Breast epithelium (tissue), 4 donors: Measurements from ENCODE around the gene LANCL2. TPM values are rescaled to one million over a fixed set of nuclear protein-coding genes. Genes with fewer than 3 reads are reported as not detected.
A peak's percentile ranks its signal among the peaks of the same experiment; 100 is the strongest.
"Not testable (repeated sequence)": the region's sequence is repeated elsewhere in the genome, so short reads cannot be mapped to it uniquely, and the experiment has no call there.

ENCODE experiments used
- DNase-seq, 2 donors: peaks; one replicate each; pipeline ENCODE4 v3.0.0-alpha.2; 2019; ENCODE audit warnings: low spot score in 2 of 2
- H3K27ac ChIP-seq, 2 donors: fragments of 200-600 bp; sonication (generic) in 1 of 2; one replicate each; pipeline ENCODE4 v1.5.1; 2016 to 2019; ENCODE audit warnings: mild to moderate bottlenecking in 1 of 2
- H3K27me3 ChIP-seq, 2 donors: fragments of 200-600 bp; sonication (generic) in 1 of 2; one replicate each; pipeline versions ENCODE4 v1.5.1 to v1.6.0; 2017 to 2019; ENCODE audit warnings: control low read depth in 1 of 2, mild to moderate bottlenecking in 1 of 2
- H3K36me3 ChIP-seq: fragments of 200-600 bp; one replicate; pipeline ENCODE4 v1.5.1; 2019
- H3K4me1 ChIP-seq, 2 donors: fragments of 200-600 bp; sonication (generic); one replicate each; pipeline ENCODE4 v1.5.1; 2016 to 2019; ENCODE audit warnings: control low read depth in 1 of 2
- H3K4me3 ChIP-seq, 3 donors: fragments of 200-600 bp; sonication (generic); 1 replicate in 2 of 3; 2 replicates in 1 of 3; pipeline ENCODE4 v1.5.1; 2016 to 2019; ENCODE audit warnings: mild to moderate bottlenecking in 3 of 3, moderate library complexity in 2 of 3
- H3K9me3 ChIP-seq, 2 donors: fragments of 200-600 bp; sonication (generic) in 1 of 2; one replicate each; pipeline ENCODE4 v1.5.1; 2016 to 2019; ENCODE audit warnings: control low read depth in 1 of 2
- POLR2A ChIP-seq: fragments of 450-650 bp; IDR thresholded peaks from one replicate; pipeline ENCODE4 v1.6.1; 2016; ENCODE audit warnings: antibody characterized with exemption, mild to moderate bottlenecking, moderate library complexity
- POLR2AphosphoS5 ChIP-seq, 3 donors: sonication (generic); formaldehyde crosslinking; IDR thresholded peaks; one replicate each; pipeline ENCODE4 v1.6.1; 2017; ENCODE audit warnings: antibody characterized with exemption in 3 of 3
- intact Hi-C: fragments of 100-400 bp; cut with DNase I; formaldehyde crosslinking; loops from one replicate; pipeline ENCODE4 v1.15.1; 2023; ENCODE audit warnings: low total_unique reads
- total RNA-seq, 3 donors: library from RNA; depleted of rRNA; stranded (reverse); fragments of >200 nt; gene quantifications; one replicate each; pipeline ENCODE4 v1.1.0, GENCODE V29; 2016
- TF ChIP-seq, protein P1 (sequence below), 3 donors: fragments of 450-650 bp; IDR thresholded peaks; one replicate each; pipeline ENCODE4 v1.5.1; 2016 to 2017; ENCODE audit warnings: antibody characterized with exemption in 3 of 3, mild to moderate bottlenecking in 3 of 3, moderate library complexity in 3 of 3

Gene LANCL2
- total RNA-seq, 3 donors from 2014 or later = 11.8 to 22.4 (median 20.2) TPM

GRCh38 chr7:55413442-55413841 is 48.3 kb downstream of the LANCL2 start:
- Histone ChIP-seq H3K27me3 (no peaks in the 10 kb centered on the region), H3K4me1 (no peaks in the 10 kb centered on the region), H3K4me3 (no peak overlapping the region), H3K27ac (no peak overlapping the region), H3K36me3 (no peaks in the 10 kb centered on the region), H3K9me3 (no peaks in the 10 kb centered on the region)
- no peak for TF ChIP-seq POLR2A
- TF ChIP-seq, protein P1, sequence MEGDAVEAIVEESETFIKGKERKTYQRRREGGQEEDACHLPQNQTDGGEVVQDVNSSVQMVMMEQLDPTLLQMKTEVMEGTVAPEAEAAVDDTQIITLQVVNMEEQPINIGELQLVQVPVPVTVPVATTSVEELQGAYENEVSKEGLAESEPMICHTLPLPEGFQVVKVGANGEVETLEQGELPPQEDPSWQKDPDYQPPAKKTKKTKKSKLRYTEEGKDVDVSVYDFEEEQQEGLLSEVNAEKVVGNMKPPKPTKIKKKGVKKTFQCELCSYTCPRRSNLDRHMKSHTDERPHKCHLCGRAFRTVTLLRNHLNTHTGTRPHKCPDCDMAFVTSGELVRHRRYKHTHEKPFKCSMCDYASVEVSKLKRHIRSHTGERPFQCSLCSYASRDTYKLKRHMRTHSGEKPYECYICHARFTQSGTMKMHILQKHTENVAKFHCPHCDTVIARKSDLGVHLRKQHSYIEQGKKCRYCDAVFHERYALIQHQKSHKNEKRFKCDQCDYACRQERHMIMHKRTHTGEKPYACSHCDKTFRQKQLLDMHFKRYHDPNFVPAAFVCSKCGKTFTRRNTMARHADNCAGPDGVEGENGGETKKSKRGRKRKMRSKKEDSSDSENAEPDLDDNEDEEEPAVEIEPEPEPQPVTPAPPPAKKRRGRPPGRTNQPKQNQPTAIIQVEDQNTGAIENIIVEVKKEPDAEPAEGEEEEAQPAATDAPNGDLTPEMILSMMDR (IDR thresholded peaks at IDR 0.05) = no peak
- no peak for TF ChIP-seq POLR2AphosphoS5 (IDR thresholded peaks at IDR 0.05)
- intact Hi-C loops = loop anchor here (5.0 kb wide), 1 partner anchor 126 kb away; no protein-coding TSS in a partner anchor
- DNase-seq = no peak

DNA sequence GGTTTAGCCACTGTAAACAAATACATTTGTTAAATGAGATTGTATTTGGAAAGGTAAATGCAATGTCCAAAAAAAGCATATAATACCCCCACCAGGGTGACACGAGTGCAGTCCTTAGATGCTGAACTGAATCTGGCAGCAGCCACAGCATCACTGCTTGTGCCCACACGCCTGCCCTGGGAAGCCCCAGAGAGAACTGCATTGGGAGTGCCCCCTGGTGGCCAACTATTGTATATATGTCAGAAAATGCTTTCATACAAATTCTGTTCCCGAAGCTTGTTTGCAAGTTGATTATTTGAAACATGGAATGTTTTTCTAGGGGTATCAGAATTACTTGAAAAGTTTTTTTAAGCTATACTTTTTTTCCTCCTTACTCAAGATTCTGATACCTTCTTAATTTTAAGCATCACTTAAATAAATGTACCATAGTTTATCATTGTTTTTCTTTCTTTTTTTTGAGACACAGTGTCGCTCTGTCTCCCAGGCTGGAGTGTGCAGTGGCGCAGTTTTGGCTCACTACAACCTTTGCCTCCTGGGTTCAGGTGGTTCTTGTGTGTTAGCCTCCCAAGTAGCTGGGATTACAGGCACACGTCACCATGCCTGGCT is 50.1 kb downstream of the LANCL2 start:
- Histone ChIP-seq H3K4me3 (no peak overlapping the region), H3K4me1 (no peaks in the 10 kb centered on the region), H3K36me3 (no peaks in the 10 kb centered on the region), H3K9me3 (no peaks in the 10 kb centered on the region), H3K27me3 (no peaks in the 10 kb centered on the region), H3K27ac (no peak overlapping the region)
- DNase-seq = peak; percentile 53 to 73
- TF ChIP-seq POLR2A = no peak
- TF ChIP-seq, protein P1 (IDR thresholded peaks at IDR 0.05) = peak; percentile 70 to 85 (median 79)
- TF ChIP-seq POLR2AphosphoS5 (IDR thresholded peaks at IDR 0.05) = no peak
- intact Hi-C loops = no loop called here

DNA sequence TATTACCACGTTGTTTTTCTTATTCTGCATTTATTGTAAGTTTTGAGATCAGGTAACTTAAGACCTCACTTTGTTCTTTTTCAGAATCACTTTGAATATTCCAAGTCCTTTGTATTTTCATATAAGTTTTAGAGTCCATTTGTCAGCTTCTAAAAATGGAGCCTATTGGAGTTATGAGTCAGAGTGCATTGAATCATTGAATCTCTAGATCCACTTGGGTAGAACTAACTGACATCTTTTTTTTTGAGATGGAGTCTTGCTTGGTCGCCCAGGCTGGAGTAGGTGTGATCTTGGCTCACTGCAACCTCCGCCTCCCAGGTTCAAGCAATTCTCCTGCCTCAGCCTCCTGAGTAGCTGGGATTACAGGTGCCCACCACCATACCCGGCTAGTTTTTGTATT is 52.3 kb downstream of the LANCL2 start:
- H3K36me3 ChIP-seq, H3K4me1 ChIP-seq, H3K27me3 ChIP-seq, DNase-seq, H3K4me3 ChIP-seq, intact Hi-C loops, H3K9me3 ChIP-seq, H3K27ac ChIP-seq: not testable (repeated sequence)

- no peaks in the 10 kb centered on the region for H3K4me1 ChIP-seq
- no peak for DNase-seq
- H3K27ac ChIP-seq = no peak overlapping the region
- no peak overlapping the region for H3K4me3 ChIP-seq
- TF ChIP-seq, protein P1 (IDR thresholded peaks at IDR 0.05) = no peak
- TF ChIP-seq POLR2A = no peak
- TF ChIP-seq POLR2AphosphoS5 (IDR thresholded peaks at IDR 0.05) = no peak
- no peaks in the 10 kb centered on the region for H3K36me3 ChIP-seq
- intact Hi-C loops = no loop called here
- H3K27me3 ChIP-seq = no peaks in the 10 kb centered on the region
- H3K9me3 ChIP-seq = no peaks in the 10 kb centered on the region
Observed at GRCh38 chr7:55420530-55420929, 55.4 kb downstream of the LANCL2 start.

- H3K9me3 ChIP-seq = no peaks in the 10 kb centered on the region
- no peak for DNase-seq
- no peak overlapping the region for H3K4me3 ChIP-seq
- intact Hi-C loops = no loop called here
- H3K27me3 ChIP-seq = no peaks in the 10 kb centered on the region
- no peak for TF ChIP-seq POLR2AphosphoS5 (IDR thresholded peaks at IDR 0.05)
- no peak for TF ChIP-seq POLR2A
- H3K27ac ChIP-seq = no peak overlapping the region
- H3K4me1 ChIP-seq = no peaks in the 10 kb centered on the region
- H3K36me3 ChIP-seq = no peaks in the 10 kb centered on the region
Observed at GRCh38 chr7:55423277-55423711, 58.2 kb downstream of the LANCL2 start.

DNA sequence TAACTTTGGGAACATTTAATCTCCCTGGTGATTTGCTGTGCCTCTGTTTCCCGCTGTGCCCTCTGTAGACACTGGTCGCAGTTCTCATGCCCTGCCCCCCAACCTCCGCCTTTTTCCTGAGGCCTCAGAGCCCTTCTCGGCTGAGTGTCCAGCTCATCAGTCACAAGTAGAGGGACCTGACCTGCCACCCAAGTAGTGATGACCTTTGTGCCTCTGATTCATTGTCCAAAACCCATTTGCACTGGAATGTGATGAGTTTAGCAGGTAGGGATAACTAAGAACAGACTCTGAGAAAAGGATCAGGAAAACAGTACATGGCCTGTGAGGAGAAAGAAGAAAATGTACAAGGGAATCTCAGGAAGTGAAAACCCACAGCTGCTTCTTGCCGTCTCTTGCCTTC is 58.8 kb downstream of the LANCL2 start:
- Histone ChIP-seq H3K27ac (no peak overlapping the region), H3K4me1 (no peaks in the 10 kb centered on the region), H3K27me3 (no peaks in the 10 kb centered on the region), H3K36me3 (no peaks in the 10 kb centered on the region), H3K9me3 (no peaks in the 10 kb centered on the region), H3K4me3 (no peak overlapping the region)
- intact Hi-C loops = no loop called here
- DNase-seq = no peak
- TF ChIP-seq POLR2A (no peak), POLR2AphosphoS5 (IDR thresholded peaks at IDR 0.05) (no peak)
- TF ChIP-seq, protein P1 (IDR thresholded peaks at IDR 0.05) = no peak
